ENCODE measurements around the gene TMA7B. TPM values are rescaled to one million over a fixed set of nuclear protein-coding genes. Genes with fewer than 3 reads are reported as not detected.

TMA7B gene
- total RNA-seq, 4 donors from 2014 or later: 0.27 TPM; not detected in 3

DNA sequence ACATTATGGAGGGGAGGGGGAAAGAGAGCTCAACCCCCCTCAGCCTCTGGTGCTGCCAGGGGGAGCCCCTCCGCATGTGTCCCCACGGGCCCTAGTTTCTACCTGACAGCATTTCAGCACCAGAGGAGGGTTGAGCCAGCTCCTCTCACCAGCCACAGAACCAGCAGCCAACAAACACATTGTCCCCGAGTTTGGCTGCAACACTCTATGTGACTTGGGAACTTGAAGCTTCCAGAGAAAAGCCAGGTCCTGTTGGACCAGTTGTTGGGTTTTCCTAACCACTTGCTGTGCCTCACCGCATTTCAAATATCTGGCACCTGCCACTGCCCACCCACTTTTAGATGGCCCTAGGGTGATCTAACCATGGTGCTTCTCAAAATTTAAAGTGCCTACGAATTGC is 13.5 kb downstream of the TMA7B start:
- intact Hi-C loops (cut with DNase I; ENCODE audit: low total_unique reads): no loop called here
- TF ChIP-seq CTCF (IDR thresholded peaks at IDR 0.05): no peak
- TF ChIP-seq POLR2A (IDR thresholded peaks at IDR 0.05): no peak
- 68 to 71% methylated on average over 5 of the region's 5 CpGs for WGBS, 2 donors
- no peak overlapping the region for H3K4me3 ChIP-seq (ENCODE audit: low read depth, poor library complexity, severe bottlenecking)
- no peak for DNase-seq (ENCODE audit: low spot score in 2 of 2)

GRCh38 chr22:39974065-39974464 is 13.9 kb downstream of the TMA7B start:
- no peak for DNase-seq (ENCODE audit: low spot score in 2 of 2)
- TF ChIP-seq CTCF (IDR thresholded peaks at IDR 0.05) (no peak), POLR2A (IDR thresholded peaks at IDR 0.05) (no peak)
- H3K4me3 ChIP-seq (ENCODE audit: low read depth, poor library complexity, severe bottlenecking): no peak overlapping the region
- intact Hi-C loops (cut with DNase I; ENCODE audit: low total_unique reads): no loop called here
- WGBS, 2 donors: 72 to 73% methylated on average over 5 of the region's 5 CpGs

DNA sequence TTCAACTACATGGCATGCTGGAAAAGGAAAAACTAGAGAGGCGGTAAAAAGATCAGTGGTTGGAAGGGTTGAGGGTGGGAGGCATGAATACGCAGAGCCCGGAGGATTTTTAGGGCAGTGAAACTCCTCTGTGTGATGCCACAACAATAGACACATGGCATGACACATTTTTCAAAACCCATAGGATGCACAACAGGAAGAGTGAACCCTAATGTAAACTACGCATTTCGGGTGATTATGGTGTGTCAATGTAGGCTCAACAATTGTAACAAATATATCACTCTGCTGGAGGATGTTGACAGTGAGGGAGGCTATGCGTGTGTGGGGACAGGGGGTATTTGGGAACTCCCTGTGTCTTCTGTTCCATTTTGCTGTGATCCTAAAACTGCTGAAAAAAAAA is 18.9 kb downstream of the TMA7B start:
- WGBS, 2 donors: 67 to 84% methylated on average over 6 of the region's 6 CpGs
- no peak for TF ChIP-seq POLR2A (IDR thresholded peaks at IDR 0.05)
- no peak for TF ChIP-seq CTCF (IDR thresholded peaks at IDR 0.05)
- no peak overlapping the region for H3K4me3 ChIP-seq (ENCODE audit: low read depth, poor library complexity, severe bottlenecking)
- intact Hi-C loops (cut with DNase I; ENCODE audit: low total_unique reads): no loop called here
- DNase-seq (ENCODE audit: low spot score in 2 of 2): no peak

- no peak for DNase-seq (ENCODE audit: low spot score in 2 of 2)
- no peak for TF ChIP-seq POLR2A (IDR thresholded peaks at IDR 0.05)
- H3K4me3 ChIP-seq (ENCODE audit: low read depth, poor library complexity, severe bottlenecking): no peak overlapping the region
- intact Hi-C loops (cut with DNase I; ENCODE audit: low total_unique reads): no loop called here
- 62 to 85% methylated on average over 5 of the region's 5 CpGs for WGBS, 2 donors
Measured at GRCh38 chr22:39979458-39979857, 19.3 kb downstream of the TMA7B start.

GRCh38 chr22:39980596-39980995 is 20.4 kb downstream of the TMA7B start:
- DNase-seq (ENCODE audit: low spot score in 2 of 2): no peak
- intact Hi-C loops (cut with DNase I; ENCODE audit: low total_unique reads): no loop called here
- WGBS, 2 donors: 53 to 81% methylated on average over 4 to 6 of the region's 6 CpGs
- no peak for TF ChIP-seq CTCF (IDR thresholded peaks at IDR 0.05)
- no peak for TF ChIP-seq POLR2A (IDR thresholded peaks at IDR 0.05)
- no peak overlapping the region for H3K4me3 ChIP-seq (ENCODE audit: low read depth, poor library complexity, severe bottlenecking)

DNA sequence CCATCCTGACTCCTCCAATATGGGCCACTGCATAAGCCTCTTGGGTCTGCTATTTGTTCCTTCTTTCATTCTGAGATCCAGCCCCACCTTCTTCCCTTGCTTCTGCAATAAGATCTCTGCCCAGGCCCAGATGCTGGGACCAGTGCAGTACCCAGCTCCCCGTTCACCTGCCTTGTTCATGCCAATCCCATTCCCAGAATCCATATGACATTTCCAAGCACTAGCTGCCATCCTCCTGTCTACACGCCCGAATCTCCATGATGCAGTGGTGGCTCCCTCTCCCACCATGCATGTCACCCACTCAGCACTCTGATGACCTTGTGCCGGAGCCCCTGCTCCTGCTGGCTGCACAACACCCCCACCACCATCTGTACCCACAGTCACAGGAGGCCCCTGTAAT is 23.1 kb downstream of the TMA7B start:
- intact Hi-C loops (cut with DNase I; ENCODE audit: low total_unique reads): no loop called here
- TF ChIP-seq CTCF (IDR thresholded peaks at IDR 0.05) (no peak), POLR2A (IDR thresholded peaks at IDR 0.05) (no peak)
- DNase-seq (ENCODE audit: low spot score in 2 of 2): no peak
- WGBS, 2 donors: 91 to 93% methylated on average over 4 of the region's 4 CpGs
- H3K4me3 ChIP-seq (ENCODE audit: low read depth, poor library complexity, severe bottlenecking): no peak overlapping the region
